GM18873 (cell line): Measurements from ENCODE around the gene C4orf46.
A peak's percentile ranks its signal among the peaks of the same experiment; 100 is the strongest.

Source experiments
- ATAC-seq: cut with Tn5 transposase; IDR thresholded peaks from one replicate; pipeline ENCODE4 v1.9.1; 2021; ENCODE audit warnings: mild to moderate bottlenecking, moderate library complexity, moderate number of reproducible peaks; ENCODE audit not compliant: unreplicated experiment, low FRiP score

C4orf46 gene

DNA sequence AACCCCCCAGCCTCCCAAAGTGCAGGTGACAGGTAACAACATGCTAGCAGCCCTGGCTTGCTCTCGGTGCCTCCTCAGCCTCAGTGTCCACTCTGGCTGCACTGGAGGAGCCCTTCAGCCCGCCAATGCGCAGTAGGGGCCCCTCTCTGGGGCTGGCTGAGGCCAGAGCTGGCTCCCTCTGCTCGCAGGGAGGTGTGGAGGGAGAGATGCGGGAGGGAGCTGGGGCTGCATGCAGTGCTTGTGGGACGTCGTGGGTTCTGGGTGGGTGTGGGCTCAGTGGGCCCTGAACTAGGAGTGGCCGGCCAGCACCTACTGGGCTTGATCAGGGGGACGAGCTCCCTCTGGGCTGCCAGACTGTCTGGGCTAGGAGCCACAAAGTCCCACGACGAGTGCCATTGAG is 14.4 kb downstream of the C4orf46 start:
- no peak for ATAC-seq

DNA sequence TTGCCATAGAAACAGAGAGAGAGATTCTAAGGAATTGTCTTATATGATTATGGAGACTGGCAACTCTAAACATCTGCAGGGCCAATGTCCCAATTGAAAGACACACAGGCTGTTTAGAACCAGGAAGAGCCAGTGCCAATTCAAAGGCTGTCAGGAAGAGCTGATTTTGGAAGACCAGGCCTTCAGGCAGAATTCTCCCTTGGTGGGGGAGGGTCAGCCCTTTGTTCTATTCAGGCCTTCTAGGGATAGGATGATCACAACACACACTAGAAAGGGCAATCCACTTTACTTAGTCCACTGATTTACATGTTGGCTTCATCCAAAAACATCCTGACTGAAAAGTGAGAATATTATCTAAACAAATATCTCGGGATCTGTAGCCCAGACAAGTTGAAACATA is 15.2 kb downstream of the C4orf46 start:
- no peak for ATAC-seq

DNA sequence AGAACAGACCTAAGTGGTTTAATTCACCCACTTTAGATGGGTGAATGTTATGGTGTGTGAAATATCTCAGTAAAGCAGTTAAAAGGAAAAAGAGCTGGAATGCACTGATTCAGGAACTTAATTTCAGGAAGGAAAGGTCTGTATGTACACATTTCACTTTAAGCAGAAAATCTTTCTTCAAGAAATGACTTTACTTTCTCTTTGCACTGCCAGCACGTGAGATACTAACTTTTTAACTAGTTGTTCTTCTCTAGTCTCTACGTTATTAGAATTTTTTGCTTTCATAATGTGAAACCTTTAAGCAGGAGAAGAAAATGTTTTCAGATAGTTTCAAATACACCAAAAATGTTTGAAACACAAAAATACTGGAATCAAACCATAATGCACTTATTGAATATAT is 18.8 kb downstream of the C4orf46 start:
- no peak for ATAC-seq

- no peak for ATAC-seq
Observed at GRCh38 chr4:158649111-158649680, 22.5 kb downstream of the C4orf46 start.

GRCh38 chr4:158644760-158645159 is 26.9 kb downstream of the C4orf46 start:
- no peak for ATAC-seq

GRCh38 chr4:158644356-158644755 is 27.3 kb downstream of the C4orf46 start:
- ATAC-seq: no peak

DNA sequence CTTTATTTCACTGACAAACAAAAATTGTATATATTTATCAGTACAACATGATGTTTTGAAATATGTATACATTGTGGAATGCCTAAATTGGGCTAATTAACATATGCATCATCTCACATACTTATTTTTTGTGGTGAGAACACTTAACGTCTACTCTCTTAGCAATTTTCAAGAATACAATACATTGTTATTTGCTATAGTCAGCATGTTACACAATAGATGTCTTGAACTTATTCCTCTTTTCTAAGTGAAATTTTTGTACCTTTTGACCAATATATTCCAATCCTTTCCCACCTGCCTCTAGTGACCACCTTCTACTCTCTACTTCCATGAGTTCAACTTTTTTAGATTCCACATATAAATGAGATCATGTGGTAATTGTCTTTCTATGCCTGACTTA is 35.1 kb downstream of the C4orf46 start:
- ATAC-seq: no peak

DNA sequence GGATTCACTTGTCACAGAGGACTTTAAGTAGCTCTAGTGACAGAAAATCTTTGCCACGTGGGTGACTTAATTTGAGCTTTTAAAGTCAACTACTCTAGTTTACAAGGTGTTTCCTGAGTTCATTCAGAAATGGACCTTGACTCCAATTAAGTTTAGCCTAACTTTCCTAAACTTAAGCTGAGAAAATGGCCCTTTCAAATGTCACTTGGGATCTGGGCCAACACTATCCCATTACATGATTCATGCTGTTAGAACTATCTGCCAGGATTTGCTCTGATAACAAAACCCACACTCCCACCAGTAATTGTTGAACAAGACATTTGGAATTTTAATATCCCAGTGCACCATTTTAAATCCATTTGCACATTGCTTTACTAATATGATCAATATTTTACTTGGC is 40.8 kb downstream of the C4orf46 start:
- ATAC-seq: no peak

GRCh38 chr4:158625544-158625943 is 46.1 kb downstream of the C4orf46 start:
- no peak for ATAC-seq

DNA sequence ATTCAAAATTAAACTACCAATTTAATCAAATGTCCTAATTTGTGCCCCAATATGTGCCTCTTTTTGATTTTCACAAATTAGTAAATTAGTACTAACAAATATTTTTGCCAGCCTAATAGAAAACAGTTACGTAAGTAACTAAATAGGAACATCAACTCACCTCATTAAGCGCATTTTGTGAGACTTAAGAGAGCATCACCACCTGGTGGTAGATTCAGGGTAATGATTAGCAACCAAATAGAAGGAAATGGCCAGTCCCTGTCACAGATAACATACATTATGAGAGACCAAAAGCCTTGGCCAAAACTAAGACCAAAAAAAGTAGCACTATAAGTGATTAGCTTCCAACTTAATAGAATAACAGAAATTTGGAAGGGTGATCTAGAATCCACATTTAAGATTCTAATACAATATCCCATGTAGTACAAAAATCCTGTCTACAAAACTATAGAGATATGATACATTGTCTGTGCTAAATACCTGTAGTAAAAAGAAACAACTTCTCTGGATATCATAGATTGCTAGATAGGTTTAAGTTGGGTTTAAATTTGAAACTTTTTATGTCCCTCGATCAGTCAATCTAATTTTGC is 46.7 kb downstream of the C4orf46 start:
- ATAC-seq: peak; percentile 91

DNA sequence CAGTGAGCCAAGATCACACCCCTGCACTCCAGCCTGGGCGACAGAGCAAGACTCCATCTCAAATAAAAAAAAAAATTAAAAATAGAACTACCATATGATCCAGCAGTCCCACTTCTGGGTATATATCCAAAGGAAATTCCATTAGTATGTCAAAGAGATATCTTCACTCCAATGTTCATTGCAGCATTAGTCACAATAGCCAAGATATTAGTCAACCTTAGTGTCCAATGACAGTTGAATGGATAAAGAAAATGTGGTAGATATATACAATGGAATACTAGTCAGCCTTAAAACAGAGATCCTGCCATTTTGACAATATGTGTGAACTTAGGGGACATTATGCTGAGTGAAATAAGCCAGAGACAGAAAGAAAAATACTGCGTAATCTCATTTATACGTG is 49.4 kb downstream of the C4orf46 start:
- no peak for ATAC-seq

DNA sequence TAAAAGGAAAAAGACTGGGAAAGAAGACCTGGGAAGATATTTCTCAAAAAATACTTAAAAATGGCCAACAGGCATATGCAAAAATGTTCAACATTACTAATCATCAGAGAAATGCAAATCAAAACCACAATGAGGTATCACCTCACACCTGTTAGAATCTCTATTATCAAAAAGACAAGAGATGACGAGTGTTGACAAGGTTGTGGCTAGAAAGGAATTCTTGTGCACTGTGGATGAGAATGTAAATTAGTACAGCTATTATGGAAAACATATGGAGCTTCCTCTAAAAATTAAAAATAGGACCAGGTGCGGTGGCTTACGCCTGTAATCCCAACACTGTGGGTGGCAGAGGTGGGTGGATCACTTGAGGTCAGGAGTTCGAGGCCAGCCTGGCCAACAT is 50.0 kb downstream of the C4orf46 start:
- no peak for ATAC-seq

DNA sequence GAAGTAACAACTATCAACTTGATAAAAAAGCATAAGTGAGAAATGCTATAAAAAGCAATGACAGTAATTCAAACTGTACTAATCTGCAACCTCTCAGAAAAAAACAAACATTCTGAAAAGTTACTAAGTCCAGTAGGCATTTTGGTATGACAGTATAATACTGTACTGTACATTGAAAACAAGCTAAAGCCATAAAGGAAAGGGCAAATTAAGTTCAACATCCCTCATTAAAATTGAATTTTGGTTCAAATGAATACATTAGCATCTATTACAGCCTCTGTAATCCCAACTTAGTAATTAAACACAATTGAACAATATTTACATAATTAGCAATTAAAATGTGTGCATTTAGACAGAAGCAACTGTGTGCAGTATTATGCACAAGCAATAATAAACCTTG is 53.7 kb downstream of the C4orf46 start:
- ATAC-seq: no peak
